ENCODE data around the gene PAX8.

Gene PAX8

DNA sequence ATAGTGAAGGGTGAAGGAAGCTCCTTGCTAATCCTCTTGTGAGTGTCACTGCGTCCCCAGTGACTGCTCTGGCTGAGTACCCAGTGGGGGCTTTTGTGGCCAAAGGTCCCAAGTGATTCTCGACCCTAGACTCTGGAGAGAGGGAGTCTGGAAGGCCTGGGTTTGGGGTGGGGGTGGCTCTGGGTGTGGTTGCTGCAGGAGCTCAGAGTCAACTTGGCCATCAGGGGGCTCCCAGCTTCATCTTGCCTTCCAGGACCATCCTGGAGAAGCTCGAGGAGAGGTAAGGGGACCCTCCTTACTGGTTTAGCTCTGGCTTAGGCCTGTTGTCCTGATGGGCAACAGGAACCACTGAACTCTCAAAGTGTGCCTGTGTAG lies 104.4 kb downstream of the PAX8 start:
- Histone ChIP-seq H4K20me1 (ENCODE audit: insufficient read depth, low read length, poor library complexity, severe bottlenecking) (peaks cover 42% of the 10 kb centered on the region), H3F3A (ENCODE audit: low read depth) (no peaks in the 10 kb centered on the region), H3K4me1 (ENCODE audit: insufficient read depth, low read length, poor library complexity, severe bottlenecking) (peaks cover 49% of the 10 kb centered on the region), H3K9ac (ENCODE audit: low read depth, low read length, poor library complexity, severe bottlenecking) (peak overlapping the region; percentile 98), H3K9me2 (replicated peaks; ENCODE audit: low read depth, low read length) (no peaks in the 10 kb centered on the region), H3K9me3 (ENCODE audit: insufficient read depth, low read depth, low read length) (no peaks in the 10 kb centered on the region), H3K4me3 (ENCODE audit: low read length, poor library complexity, severe bottlenecking) (peak overlapping the region; percentile 97), H2AFZ (ENCODE audit: low read length) (peak overlapping the region; percentile 11; the same call in 1 of the 2 replicates), H3K27me3 (ENCODE audit: insufficient read depth, low read length, poor library complexity, severe bottlenecking) (no peaks in the 10 kb centered on the region), H3K4me2 (ENCODE audit: low read depth, low read length, poor library complexity, severe bottlenecking) (peak overlapping the region; percentile 100), H3K36me3 (ENCODE audit: insufficient read depth, low read length) (no peaks in the 10 kb centered on the region), H3K79me2 (ENCODE audit: insufficient read depth, low read length) (peaks cover 55% of the 10 kb centered on the region)
- TF ChIP-seq EZH2phosphoT487 (IDR thresholded peaks at IDR 0.05; ENCODE audit: borderline replicate concordance) = no peak
- TF ChIP-seq, protein P1, sequence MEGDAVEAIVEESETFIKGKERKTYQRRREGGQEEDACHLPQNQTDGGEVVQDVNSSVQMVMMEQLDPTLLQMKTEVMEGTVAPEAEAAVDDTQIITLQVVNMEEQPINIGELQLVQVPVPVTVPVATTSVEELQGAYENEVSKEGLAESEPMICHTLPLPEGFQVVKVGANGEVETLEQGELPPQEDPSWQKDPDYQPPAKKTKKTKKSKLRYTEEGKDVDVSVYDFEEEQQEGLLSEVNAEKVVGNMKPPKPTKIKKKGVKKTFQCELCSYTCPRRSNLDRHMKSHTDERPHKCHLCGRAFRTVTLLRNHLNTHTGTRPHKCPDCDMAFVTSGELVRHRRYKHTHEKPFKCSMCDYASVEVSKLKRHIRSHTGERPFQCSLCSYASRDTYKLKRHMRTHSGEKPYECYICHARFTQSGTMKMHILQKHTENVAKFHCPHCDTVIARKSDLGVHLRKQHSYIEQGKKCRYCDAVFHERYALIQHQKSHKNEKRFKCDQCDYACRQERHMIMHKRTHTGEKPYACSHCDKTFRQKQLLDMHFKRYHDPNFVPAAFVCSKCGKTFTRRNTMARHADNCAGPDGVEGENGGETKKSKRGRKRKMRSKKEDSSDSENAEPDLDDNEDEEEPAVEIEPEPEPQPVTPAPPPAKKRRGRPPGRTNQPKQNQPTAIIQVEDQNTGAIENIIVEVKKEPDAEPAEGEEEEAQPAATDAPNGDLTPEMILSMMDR (conservative IDR thresholded peaks at IDR 0.05; ENCODE audit: low read length) = peak; percentile 61

DNA sequence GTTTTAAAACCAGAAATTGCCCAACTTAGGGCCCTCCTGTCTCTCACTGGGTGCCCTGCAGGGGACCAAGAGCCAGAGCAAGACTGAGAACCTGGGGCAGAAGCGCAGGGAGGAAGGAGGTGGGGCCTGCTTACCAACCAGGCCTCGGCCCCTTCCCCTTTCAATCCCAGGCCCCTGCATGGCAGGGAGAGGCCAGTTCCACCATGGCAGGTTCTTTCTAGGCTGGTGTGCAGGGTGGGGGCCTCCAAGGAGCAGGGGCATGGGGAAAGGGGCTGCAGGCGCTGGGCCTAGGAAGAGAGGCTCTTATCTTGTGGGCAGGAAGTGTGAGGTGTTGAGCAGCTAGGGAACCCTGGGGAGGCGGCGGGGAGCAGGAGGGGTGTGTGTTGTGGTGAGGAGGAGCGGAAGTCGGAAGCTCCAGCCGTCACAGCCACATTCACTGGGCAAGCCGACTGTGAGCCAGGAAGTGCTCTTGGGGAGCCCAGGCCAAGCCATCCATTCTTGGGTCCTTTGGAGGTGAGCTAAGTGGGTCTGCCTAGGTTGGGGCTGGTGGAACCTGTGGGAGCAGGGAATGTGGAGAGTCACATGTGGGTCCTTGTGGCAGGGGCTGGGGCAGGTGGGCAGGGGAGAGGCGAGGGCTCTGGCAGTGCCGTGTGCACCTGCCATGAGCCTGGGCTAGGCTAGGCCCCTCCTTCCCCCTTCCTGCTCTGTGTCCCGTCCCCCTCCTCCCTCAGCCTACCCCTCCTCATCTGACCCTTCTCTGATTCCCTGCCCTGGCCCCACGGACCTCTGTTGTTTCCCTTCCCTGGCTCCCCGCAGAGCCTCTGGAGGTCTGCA lies 105.0 kb downstream of the PAX8 start, which contains the start of gene PSD4:
Gene PSD4 (plus strand): TSS at position 430 of the 834 bp plus-strand sequence. CDS start 8,486 bp downstream, outside the sequence.
- H2AFZ ChIP-seq (ENCODE audit: low read length) = peak within 1 kb of the TSS; percentile 13; the same call in 1 of the 2 replicates
- H3K4me2 ChIP-seq (ENCODE audit: low read depth, low read length, poor library complexity, severe bottlenecking) = peak within 1 kb of the TSS; percentile 100
- no peaks in the 10 kb centered on the region for H3K36me3 ChIP-seq (ENCODE audit: insufficient read depth, low read length)

DNA sequence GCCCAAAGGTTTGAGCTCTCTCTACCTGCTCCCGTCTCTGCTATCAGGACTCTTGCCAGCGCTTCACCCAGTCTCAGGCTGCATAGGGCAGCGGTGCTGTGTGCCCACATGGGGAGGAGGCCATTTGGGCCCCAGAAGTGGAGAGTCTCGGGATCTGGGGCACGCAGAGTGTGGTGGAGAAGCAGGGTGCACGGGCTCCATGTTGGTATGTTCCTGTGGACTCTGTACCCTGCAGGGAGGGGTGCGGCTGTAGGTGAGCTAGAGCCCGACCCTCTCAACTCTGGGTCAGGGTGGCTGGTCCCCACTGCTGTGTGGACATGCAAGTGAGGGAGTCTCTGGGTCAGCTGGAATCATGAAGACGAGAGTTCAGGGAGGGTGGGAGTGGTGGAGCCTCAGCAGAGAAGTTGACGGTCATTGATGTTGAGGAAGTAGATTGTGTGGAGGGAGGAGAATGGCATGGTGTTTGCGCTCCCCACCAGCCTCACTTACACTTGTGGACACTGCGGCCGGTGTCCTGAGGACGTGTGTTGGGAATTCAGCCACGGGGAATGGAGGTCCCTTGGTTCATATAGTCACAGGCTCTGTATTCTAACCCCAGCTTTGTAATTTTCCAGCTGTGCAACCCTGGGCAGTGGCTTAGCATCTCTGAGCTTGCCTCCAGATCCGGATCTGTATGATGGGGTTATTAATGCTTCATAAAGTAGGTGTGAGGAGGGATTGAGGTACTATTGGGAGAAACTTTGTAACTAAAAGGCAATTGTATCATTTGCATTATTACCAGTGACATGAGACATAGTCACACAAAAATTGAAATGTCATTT lies 105.8 kb downstream of the PAX8 start:
- Histone ChIP-seq H3K4me1 (ENCODE audit: insufficient read depth, low read length, poor library complexity, severe bottlenecking) (peaks cover 48% of the 10 kb centered on the region), H3F3A (ENCODE audit: low read depth) (no peaks in the 10 kb centered on the region), H3K9ac (ENCODE audit: low read depth, low read length, poor library complexity, severe bottlenecking) (peak overlapping the region; percentile 98), H3K9me2 (replicated peaks; ENCODE audit: low read depth, low read length) (no peaks in the 10 kb centered on the region), H3K9me3 (ENCODE audit: insufficient read depth, low read depth, low read length) (no peaks in the 10 kb centered on the region), H3K4me2 (ENCODE audit: low read depth, low read length, poor library complexity, severe bottlenecking) (peak overlapping the region; percentile 100), H3K36me3 (ENCODE audit: insufficient read depth, low read length) (no peaks in the 10 kb centered on the region), H3K4me3 (ENCODE audit: low read length, poor library complexity, severe bottlenecking) (peak overlapping the region; percentile 97), H3K27me3 (ENCODE audit: insufficient read depth, low read length, poor library complexity, severe bottlenecking) (no peaks in the 10 kb centered on the region), H4K20me1 (ENCODE audit: insufficient read depth, low read length, poor library complexity, severe bottlenecking) (peaks cover 29% of the 10 kb centered on the region), H2AFZ (ENCODE audit: low read length) (0 out of 2 replicates have a peak overlapping the region, but pooled peaks have one; percentile 13), H3K79me2 (ENCODE audit: insufficient read depth, low read length) (peaks cover 40% of the 10 kb centered on the region)
- TF ChIP-seq, protein P1 (conservative IDR thresholded peaks at IDR 0.05; ENCODE audit: low read length) = no peak
- no peak for TF ChIP-seq EZH2phosphoT487 (IDR thresholded peaks at IDR 0.05; ENCODE audit: borderline replicate concordance)

More for the DNA sequence above, 105.0 kb downstream of the PAX8 start, which contains the start of gene PSD4:
- Histone ChIP-seq H3K79me2 (ENCODE audit: insufficient read depth, low read length) (peaks cover 49% of the 10 kb centered on the region), H3K27me3 (ENCODE audit: insufficient read depth, low read length, poor library complexity, severe bottlenecking) (no peaks in the 10 kb centered on the region), H3K9me2 (replicated peaks; ENCODE audit: low read depth, low read length) (no peaks in the 10 kb centered on the region), H3K4me3 (ENCODE audit: low read length, poor library complexity, severe bottlenecking) (peak within 1 kb of the TSS; percentile 97), H3K4me1 (ENCODE audit: insufficient read depth, low read length, poor library complexity, severe bottlenecking) (peaks cover 48% of the 10 kb centered on the region), H3K9ac (ENCODE audit: low read depth, low read length, poor library complexity, severe bottlenecking) (peak within 1 kb of the TSS; percentile 98), H4K20me1 (ENCODE audit: insufficient read depth, low read length, poor library complexity, severe bottlenecking) (peaks cover 36% of the 10 kb centered on the region), H3K9me3 (ENCODE audit: insufficient read depth, low read depth, low read length) (no peaks in the 10 kb centered on the region), H3F3A (ENCODE audit: low read depth) (no peaks in the 10 kb centered on the region)
- no peak for TF ChIP-seq EZH2phosphoT487 (IDR thresholded peaks at IDR 0.05; ENCODE audit: borderline replicate concordance)
- TF ChIP-seq, protein P1 (conservative IDR thresholded peaks at IDR 0.05; ENCODE audit: low read length) = peak; percentile 16; the same call in 1 of the 2 replicates
